ENCODE measurements around the gene HPN. TPM values are rescaled to one million over a fixed set of nuclear protein-coding genes. Genes with fewer than 3 reads are reported as not detected.
"Not testable (repeated sequence)": the region's sequence is repeated elsewhere in the genome, so short reads cannot be mapped to it uniquely, and the experiment has no call there.

Gene HPN
- total RNA-seq (not detected), polyA plus RNA-seq (0.73 TPM)

DNA sequence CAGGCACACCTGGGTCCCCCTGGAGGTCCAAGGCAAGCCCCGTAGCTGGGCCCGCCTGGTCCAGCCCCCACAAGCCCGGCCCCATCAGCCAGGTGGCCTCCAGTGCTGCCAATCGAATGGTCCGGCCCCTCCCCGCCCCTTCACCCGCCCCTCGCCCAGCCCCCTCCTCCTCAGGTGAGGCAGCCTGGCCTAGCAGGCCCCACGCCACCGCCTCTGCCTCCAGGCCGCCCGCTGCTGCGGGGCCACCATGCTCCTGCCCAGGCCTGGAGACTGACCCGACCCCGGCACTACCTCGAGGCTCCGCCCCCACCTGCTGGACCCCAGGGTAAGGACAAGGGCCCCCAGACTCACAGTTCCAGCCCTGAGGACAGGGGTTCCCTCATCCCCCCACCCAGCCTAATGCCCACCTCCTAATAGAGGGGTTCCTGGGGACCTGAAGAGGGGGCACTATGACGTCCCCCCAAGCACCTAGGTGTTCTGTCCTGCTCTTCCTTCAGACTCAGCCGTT, at the start of gene HPN:
Gene HPN, plus strand, starts transcription at position 174 of the 508 bp plus-strand sequence. CDS start 786 bp downstream, outside the sequence.
- DNase-seq (ENCODE audit: extremely low spot score), result no peak
- WGBS, result 59% methylated on average over 19 of the region's 19 CpGs
- no peaks in the 10 kb centered on the region for H3K4me1 ChIP-seq (ENCODE audit: insufficient read depth)
- no peaks in the 10 kb centered on the region for H3K36me3 ChIP-seq (ENCODE audit: insufficient read depth)
- no peak within 1 kb of the TSS for H3K4me3 ChIP-seq (ENCODE audit: low read depth, low read length)
- H3K27ac ChIP-seq (ENCODE audit: low read depth), result peak within 1 kb of the TSS; percentile 50

DNA sequence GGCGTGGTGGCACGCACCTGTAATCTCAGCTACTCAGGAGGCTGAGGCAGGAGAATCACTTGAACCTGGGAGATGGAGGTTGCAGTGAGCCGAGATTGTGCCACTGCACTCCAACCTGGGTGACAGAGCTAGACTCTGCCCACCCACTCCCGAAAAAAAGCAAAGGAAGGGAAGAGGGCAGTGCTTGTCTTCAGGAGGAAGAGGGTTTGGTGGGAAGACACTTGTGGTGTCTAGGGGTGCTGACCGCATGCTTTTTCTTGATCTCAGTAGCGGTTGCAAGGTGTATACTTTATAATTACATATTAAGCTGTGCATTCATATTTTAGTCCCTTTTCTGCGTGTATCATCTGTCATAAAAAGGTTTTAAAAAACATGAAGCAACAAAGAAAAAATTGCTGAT, 48.9 kb upstream of the HPN start:
- not testable (repeated sequence) for H3K4me1 ChIP-seq (ENCODE audit: insufficient read depth); H3K27ac ChIP-seq (ENCODE audit: low read depth); H3K4me3 ChIP-seq (ENCODE audit: low read depth, low read length); DNase-seq (ENCODE audit: extremely low spot score); H3K36me3 ChIP-seq (ENCODE audit: insufficient read depth)
- 92% methylated on average over 7 of the region's 7 CpGs for WGBS

DNA sequence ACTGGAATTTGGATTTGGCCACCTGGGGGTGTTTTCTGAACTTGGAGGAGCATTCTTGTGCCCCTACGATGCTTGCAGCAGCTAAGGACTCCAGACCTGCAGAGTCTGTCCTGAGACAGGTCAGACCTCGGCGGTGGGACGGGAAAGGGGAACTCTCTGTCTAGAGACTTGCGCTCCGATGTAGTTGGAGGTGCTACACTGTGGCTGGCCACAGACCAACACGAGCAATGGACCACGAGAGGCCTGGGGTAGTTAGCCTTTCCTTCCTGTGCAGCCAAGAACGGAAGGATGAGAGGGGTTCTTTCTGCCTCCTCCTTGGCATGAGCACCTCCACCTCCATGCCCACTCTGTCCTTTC, 47.3 kb upstream of the HPN start:
- no peak for DNase-seq (ENCODE audit: extremely low spot score)
- Histone ChIP-seq H3K36me3 (ENCODE audit: insufficient read depth) (no peaks in the 10 kb centered on the region), H3K27ac (ENCODE audit: low read depth) (no peak overlapping the region), H3K4me3 (ENCODE audit: low read depth, low read length) (no peak overlapping the region), H3K4me1 (ENCODE audit: insufficient read depth) (no peaks in the 10 kb centered on the region)
- 80% methylated on average over 9 of the region's 9 CpGs for WGBS

DNA sequence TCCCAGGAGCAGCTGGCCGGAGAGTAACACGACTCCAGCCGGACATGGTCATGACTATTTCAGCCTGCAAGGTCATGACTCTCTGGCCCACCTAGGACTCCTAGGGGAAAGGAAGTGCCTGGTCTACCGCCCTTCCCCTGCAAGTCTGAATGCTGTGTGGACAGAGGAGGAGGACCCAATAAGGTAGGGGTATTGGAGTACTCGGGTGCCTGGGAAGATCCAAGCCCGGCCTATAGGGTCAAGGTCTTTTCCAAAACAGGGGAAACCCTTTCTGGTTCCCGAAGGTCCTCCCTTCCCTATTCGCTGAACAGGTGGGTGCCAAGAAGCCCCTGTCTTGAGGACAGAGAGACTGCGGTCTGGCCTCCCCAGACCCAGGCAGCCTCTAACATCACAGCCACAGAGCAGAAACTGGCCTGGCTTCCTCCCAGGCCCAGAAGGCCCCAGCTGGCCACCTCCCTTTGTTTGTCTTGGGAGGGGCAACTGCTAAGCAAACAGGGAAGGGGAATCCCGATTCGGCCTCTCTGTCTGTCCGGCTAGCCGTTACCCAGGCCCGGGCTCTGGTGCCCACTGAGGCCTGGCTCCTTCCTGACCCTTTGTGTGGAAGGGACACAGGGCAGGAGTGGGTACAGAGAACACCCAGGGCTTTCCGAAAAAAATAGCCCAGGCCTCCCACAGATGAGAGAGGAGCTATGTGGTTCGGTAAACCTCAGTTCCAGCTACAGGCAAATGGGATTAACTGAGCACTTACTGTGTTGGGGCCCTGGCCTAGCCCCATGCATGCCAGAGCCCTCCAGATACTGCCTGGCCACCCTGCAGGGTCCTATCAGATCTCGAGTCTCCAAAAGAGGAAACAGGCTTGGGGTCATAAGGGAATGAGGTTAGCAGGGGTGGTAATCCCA, 46.6 kb upstream of the HPN start:
- no peak for DNase-seq (ENCODE audit: extremely low spot score)
- H3K4me1 ChIP-seq (ENCODE audit: insufficient read depth), result no peaks in the 10 kb centered on the region
- H3K36me3 ChIP-seq (ENCODE audit: insufficient read depth), result no peaks in the 10 kb centered on the region
- H3K4me3 ChIP-seq (ENCODE audit: low read depth, low read length), result no peak overlapping the region
- peak overlapping the region; percentile 12 for H3K27ac ChIP-seq (ENCODE audit: low read depth)
- WGBS, result 77% methylated on average over 17 of the region's 17 CpGs

DNA sequence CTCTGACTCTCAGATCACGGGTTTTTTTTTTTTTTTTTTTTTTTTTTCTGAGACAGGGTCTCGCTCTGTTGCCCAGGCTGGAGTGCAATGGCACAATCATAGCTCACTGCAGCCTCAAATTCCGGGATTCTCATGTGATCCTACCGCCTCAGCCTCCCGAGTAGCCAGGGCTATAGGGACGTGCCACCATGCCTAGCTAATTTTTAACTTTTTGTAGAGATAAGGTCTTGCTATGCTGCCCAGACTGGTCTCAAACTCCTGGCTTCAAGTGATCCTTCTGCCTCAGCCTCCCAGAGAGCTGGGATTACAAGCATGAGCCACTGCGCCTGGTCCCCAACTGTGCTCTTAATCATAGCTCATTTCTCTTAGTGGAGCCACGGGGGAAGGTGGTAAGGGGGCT, 46.0 kb upstream of the HPN start:
- no peak for DNase-seq (ENCODE audit: extremely low spot score)
- 92% methylated on average over 8 of the region's 8 CpGs for WGBS
- Histone ChIP-seq H3K4me3 (ENCODE audit: low read depth, low read length) (no peak overlapping the region), H3K4me1 (ENCODE audit: insufficient read depth) (no peaks in the 10 kb centered on the region), H3K36me3 (ENCODE audit: insufficient read depth) (no peaks in the 10 kb centered on the region), H3K27ac (ENCODE audit: low read depth) (no peak overlapping the region)

DNA sequence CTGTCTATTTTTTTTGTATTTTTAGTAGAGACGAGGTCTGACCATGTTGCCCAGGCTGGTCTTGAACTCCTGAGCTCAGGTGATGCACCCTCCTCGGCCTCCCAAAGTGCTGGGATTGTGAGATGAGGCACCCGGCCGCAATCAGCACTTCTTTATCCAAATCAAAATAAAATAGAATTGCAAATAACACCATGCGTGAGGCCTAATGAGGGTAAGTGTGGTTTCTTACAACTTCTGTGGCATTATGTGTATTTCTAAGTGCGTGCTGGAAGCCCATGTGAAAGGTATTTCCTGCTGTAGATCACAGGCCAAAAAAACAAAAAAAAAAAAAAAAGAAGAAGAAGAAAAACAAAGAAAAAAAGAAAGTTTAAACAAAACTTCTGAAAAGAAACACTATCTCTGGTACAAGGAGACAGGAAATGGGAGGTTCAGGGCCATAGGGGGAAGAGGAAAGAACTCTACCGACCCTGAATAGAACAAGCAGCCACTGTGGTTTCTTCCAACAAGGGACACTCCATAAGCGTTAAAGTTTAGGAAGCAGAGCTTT, 44.4 kb upstream of the HPN start:
- Histone ChIP-seq H3K4me1 (ENCODE audit: insufficient read depth) (no peaks in the 10 kb centered on the region), H3K4me3 (ENCODE audit: low read depth, low read length) (no peak overlapping the region), H3K36me3 (ENCODE audit: insufficient read depth) (no peaks in the 10 kb centered on the region), H3K27ac (ENCODE audit: low read depth) (no peak overlapping the region)
- 60% methylated on average over 8 of the region's 8 CpGs for WGBS
- DNase-seq (ENCODE audit: extremely low spot score), result no peak

DNA sequence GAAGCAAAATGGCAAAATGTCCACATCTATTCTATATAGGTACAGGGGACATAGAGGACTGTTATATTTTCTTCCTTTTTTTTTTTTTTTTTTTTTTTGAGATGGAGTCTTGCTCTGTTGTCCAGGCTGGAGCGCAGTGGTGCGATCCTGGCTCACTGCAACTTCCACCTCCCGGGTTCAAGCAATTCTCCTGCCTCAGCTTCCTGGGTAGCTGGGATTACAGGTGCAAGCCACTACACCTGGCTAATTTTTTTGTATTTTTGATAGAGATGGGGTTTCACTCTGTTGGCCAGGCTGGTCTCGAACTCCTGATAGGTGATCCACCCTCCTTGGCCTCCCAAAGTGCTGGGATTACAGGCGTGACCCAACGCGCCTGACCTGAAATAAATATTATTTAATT, 43.3 kb upstream of the HPN start:
- H3K27ac ChIP-seq (ENCODE audit: low read depth); DNase-seq (ENCODE audit: extremely low spot score); H3K36me3 ChIP-seq (ENCODE audit: insufficient read depth); H3K4me3 ChIP-seq (ENCODE audit: low read depth, low read length); H3K4me1 ChIP-seq (ENCODE audit: insufficient read depth): not testable (repeated sequence)
- 95% methylated on average over 7 of the region's 7 CpGs for WGBS

DNA sequence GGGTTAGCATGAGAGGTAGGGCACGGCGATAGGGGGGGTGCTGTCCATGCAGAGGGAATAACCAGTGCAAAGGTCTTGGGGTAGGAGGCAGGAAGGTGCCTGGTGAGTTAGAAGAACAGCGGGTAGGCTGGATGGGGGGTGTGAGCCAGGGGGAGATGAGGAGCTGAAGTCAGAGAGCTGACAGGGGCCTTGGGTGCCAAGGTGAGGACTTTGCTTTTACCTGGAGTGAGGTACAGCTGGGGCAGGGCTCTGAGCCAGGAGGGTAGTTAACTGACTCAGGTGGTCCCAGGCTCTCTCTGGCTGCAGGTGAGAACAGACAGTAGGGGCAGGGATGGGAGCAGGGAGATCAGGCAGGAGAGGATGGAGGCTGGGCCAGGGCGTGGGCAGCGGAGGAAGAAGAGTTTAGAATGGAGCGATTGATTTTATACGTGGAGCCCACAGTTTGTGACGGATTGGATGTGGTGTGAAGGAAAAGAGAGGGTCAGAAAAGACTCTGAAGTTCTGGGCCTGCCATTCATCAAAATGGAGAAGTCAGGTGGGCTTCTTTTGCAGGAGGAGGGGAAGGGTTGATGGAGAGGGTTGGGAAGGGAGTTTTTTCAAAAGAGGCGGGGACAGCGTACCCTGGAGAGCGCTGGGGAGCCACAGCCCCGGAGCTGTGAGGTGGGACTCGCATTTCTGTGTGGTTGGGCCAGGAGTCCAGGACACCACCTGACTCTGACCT, 42.6 kb upstream of the HPN start:
- peak overlapping the region; percentile 98 for H3K4me3 ChIP-seq (ENCODE audit: low read depth, low read length)
- WGBS, result 43% methylated on average over 13 of the region's 13 CpGs
- H3K27ac ChIP-seq (ENCODE audit: low read depth), result peak overlapping the region; percentile 98
- H3K4me1 ChIP-seq (ENCODE audit: insufficient read depth), result no peaks in the 10 kb centered on the region
- H3K36me3 ChIP-seq (ENCODE audit: insufficient read depth), result no peaks in the 10 kb centered on the region
- DNase-seq (ENCODE audit: extremely low spot score), result no peak

DNA sequence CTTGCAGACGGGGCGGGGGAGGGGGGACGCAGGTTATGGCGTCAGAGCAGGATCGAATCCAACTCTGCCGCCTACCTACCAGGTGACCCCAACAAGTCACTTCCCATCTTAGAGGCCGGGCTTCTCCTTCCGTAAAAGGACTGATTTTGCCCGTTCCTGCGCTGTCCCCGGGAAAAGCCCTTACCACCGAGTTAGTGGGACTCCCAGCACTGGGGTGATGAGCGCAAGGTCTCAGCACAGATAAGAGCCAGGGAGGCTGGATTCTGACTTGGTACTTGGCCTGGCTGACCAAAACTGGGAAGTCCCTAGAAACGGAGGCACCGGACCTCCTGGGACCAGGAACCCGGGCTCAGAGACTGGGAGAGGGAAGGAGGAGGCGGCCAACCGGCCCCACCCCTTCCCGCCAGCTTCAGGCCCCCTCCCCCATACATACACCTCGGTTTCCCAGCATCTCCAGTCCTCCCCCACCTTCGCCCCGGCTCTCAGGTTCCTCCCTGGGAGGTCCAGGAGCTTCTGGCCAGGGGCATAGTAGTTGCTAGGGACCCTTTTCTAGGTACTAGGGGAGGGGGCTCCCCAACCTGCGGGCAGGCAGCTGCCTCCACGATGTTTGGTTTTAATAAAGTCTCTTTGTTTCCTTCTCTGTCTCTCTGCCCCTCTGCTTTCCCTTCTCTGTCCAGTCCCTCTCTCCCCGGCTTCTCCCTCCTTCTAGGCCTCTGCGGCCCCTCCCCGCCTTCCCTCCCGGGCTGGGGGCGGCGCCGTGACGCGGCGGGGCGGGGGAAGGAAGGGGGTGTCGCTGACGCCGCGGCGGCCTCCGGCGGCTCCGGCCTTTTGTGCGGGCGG, 41.8 kb upstream of the HPN start, which contains the start of gene GRAMD1A:
Gene GRAMD1A, plus strand, starts transcription at position 826 of the 840 bp plus-strand sequence. CDS start 156 bp downstream, outside the sequence.
- peak within 1 kb of the TSS; percentile 98 for H3K27ac ChIP-seq (ENCODE audit: low read depth)
- peak within 1 kb of the TSS; percentile 98 for H3K4me3 ChIP-seq (ENCODE audit: low read depth, low read length)
- 2% methylated on average over 39 of the region's 45 CpGs for WGBS
- no peaks in the 10 kb centered on the region for H3K36me3 ChIP-seq (ENCODE audit: insufficient read depth)
- no peaks in the 10 kb centered on the region for H3K4me1 ChIP-seq (ENCODE audit: insufficient read depth)
- DNase-seq (ENCODE audit: extremely low spot score), result peak; percentile 76

DNA sequence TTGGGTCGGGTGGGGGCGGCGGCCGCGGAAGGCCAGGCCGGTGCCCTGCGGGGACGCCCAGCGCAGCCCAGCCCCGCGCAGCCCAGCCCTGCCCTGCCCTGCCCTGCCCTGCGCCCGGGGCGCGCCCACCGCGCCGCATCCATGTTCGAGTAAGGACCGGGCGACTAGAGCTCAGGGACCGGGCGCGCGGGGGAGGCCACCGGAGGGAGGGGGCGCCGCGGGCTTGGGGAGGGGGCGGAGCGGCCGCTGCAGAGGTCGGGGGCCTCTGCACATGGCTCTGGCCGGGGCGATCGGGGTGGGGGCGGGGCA, 41.2 kb upstream of the HPN start:
- Histone ChIP-seq H3K27ac (ENCODE audit: low read depth) (peak overlapping the region; percentile 98), H3K36me3 (ENCODE audit: insufficient read depth) (no peaks in the 10 kb centered on the region), H3K4me1 (ENCODE audit: insufficient read depth) (peaks cover under 1% of the 10 kb centered on the region), H3K4me3 (ENCODE audit: low read depth, low read length) (peak overlapping the region; percentile 98)
- WGBS, result under 1% methylated on average over 37 of the region's 37 CpGs
- no peak for DNase-seq (ENCODE audit: extremely low spot score)

DNA sequence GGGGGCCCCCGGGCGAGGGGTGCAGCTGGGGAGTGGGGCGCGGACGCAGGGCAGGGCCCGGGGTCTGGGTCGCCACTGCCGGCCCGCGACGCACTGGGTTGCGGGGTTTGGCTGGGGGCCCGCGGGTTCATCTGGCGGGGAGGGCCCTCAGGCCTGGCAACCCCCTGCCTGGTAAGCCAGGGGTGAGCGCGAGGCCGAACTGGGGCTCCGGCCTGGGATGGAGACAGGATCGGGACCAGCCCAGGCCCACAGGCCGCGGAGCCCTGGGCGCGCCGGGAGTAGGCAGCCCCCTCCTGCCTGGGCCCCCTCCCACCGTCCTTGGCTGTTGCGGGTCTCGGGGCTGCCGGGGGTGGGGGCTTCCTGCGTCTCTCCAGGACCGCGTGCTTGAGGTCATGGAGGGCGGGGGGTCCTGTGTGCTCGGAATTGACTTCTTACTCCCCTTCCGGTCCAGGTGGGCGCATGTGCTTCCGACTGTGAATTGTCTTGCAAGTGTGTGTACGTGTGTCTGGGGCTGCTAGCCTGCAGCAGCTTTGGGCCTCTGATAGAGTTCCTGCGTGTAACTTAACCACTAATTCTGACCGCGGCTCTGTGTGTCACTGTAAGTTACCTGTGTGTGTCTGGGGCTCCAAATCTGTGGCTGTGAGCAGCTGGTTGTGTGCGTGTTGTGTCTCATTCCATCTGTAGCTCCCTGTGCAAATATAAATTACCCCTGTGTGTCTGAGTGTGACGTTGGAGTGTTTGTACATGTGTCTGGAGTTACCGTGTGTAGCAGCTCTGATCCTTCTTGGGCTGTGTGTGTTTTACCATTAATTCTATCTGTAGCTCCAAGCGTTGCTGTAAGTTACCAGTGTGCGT, 40.6 kb upstream of the HPN start:
- peak overlapping the region; percentile 98 for H3K4me3 ChIP-seq (ENCODE audit: low read depth, low read length)
- WGBS, result 2% methylated on average over 46 of the region's 46 CpGs
- peak overlapping the region; percentile 98 for H3K27ac ChIP-seq (ENCODE audit: low read depth)
- peaks cover 2% of the 10 kb centered on the region for H3K4me1 ChIP-seq (ENCODE audit: insufficient read depth)
- no peak for DNase-seq (ENCODE audit: extremely low spot score)
- no peaks in the 10 kb centered on the region for H3K36me3 ChIP-seq (ENCODE audit: insufficient read depth)

DNA sequence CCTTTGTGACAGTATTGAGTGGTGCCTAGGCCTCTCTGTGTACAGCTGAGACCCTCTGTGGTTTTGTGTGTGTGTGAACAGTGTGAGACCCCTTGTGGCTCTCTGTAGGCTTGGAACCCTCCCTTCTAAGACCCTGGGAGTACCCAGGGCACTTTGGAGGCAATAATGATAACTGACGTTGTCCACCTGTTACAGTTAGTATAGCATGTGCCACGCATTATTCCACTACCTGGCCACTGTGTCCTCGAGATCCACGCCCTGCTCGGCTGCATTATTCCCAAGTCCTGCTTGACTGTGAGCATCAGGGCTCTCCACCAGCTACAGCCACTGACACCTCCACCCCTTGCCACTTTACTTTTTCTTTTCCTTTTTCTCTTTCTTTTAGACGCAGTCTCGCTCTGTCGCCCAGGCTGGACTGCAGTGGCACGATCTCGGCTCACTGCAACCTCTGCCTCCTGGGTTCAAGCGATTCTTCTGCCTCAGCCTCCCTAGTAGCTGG, 39.4 kb upstream of the HPN start:
- no peaks in the 10 kb centered on the region for H3K36me3 ChIP-seq (ENCODE audit: insufficient read depth)
- peaks cover 2% of the 10 kb centered on the region for H3K4me1 ChIP-seq (ENCODE audit: insufficient read depth)
- H3K27ac ChIP-seq (ENCODE audit: low read depth), result no peak overlapping the region
- H3K4me3 ChIP-seq (ENCODE audit: low read depth, low read length), result no peak overlapping the region
- 89% methylated on average over 11 of the region's 11 CpGs for WGBS
- no peak for DNase-seq (ENCODE audit: extremely low spot score)
